AG09309 (cell line): ENCODE data around the gene GCGR.

ENCODE experiments used
- DNase-seq: peaks from one replicate; pipeline ENCODE4 v3.0.0-alpha.2; 2010; ENCODE audit warnings: low read depth
- H3K4me3 ChIP-seq: 2 replicates; pipeline ENCODE4 v1.5.1; 2011; ENCODE audit warnings: mild to moderate bottlenecking, low read depth, low read length, moderate library complexity; ENCODE audit not compliant: control insufficient read depth
- TF ChIP-seq, protein P1 (sequence below): IDR thresholded peaks from 2 replicates; pipeline ENCODE4 v1.5.1; 2011; ENCODE audit warnings: mild to moderate bottlenecking, low read depth, low read length, inconsistent platforms; ENCODE audit not compliant: insufficient read depth, control insufficient read depth; ENCODE audit errors: missing control alignments

The GCGR gene

DNA sequence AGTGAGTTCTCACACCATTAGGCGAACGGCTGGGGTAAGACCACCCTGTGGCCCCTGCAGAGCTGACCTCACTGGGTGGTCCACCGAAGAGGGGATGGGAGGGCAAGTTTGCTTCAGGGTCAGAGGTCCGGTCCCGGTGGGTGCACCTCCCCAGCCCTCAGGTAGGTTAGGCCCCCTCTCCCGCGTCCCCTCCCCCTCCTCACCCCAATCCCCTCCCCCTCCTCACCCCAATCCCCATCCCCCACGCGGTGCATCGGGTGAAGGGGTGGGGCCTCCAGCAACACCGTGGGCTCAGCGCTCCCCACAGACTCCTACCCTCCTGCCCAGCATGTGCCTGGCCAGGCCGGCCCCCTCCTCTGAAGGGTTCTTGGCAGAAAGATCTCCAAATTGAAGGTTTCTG lies 15.8 kb downstream of the GCGR start:
- DNase-seq = no peak
- H3K4me3 ChIP-seq = no peak overlapping the region
- TF ChIP-seq, protein P1, sequence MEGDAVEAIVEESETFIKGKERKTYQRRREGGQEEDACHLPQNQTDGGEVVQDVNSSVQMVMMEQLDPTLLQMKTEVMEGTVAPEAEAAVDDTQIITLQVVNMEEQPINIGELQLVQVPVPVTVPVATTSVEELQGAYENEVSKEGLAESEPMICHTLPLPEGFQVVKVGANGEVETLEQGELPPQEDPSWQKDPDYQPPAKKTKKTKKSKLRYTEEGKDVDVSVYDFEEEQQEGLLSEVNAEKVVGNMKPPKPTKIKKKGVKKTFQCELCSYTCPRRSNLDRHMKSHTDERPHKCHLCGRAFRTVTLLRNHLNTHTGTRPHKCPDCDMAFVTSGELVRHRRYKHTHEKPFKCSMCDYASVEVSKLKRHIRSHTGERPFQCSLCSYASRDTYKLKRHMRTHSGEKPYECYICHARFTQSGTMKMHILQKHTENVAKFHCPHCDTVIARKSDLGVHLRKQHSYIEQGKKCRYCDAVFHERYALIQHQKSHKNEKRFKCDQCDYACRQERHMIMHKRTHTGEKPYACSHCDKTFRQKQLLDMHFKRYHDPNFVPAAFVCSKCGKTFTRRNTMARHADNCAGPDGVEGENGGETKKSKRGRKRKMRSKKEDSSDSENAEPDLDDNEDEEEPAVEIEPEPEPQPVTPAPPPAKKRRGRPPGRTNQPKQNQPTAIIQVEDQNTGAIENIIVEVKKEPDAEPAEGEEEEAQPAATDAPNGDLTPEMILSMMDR = no peak

DNA sequence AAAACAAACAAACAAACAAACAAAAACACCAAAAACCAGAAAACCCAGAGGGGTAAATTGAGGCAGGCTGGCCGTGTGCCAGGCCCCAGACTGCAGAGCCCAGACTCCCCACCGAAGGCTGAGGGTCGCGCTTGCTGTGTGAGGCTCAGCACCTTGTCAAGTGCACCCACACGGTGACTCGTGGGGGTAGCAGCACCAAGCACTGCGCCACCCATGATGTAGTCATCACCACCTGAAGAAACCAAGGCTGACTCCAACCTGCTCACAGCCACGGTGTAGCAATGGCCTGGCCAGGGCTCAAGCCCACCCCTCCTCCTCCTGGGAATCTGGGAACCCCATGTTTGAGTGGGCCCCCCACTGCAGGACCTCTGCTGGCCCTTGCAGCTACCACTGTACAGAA lies 17.2 kb downstream of the GCGR start:
- TF ChIP-seq, protein P1 = no peak
- H3K4me3 ChIP-seq = no peak overlapping the region

DNA sequence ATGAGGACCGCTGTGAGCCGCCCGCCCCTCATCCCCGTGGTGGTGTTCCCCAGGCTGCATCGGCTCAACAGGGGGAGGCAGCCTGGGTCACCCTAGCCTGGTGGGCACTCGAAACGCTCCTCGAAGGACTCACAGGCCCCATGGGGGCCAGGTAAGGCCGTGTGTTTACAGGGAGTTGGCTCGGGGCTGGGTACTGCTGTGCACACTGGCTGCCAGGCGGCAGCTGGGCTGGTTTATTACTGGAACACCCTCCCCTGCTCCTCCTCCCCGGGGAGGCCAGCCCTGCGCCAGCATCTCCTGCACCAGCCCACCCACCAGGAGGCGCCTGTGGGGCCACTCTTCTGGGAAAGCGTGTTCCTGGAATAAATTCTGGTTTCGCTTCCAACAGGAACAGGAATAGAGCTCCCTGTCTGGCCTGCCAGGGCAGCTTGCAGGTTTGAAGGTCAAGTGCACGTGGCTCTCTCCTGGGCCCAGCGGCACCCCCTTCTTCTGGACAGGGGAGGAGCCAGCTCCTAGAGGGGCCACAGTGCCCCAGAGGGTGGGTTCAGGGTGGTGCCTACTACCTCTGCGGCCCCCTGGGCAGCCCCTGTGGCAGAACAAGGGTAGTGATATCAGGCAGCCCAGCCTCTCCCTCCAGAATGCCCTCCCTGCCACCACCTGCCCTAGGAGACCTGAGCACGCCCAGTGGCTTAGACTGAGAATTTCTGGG lies 17.8 kb downstream of the GCGR start:
- no peak for DNase-seq
- no peak overlapping the region for H3K4me3 ChIP-seq
- TF ChIP-seq, protein P1 = peak; percentile 29

More for the DNA sequence above, 17.2 kb downstream of the GCGR start:
- DNase-seq = no peak

DNA sequence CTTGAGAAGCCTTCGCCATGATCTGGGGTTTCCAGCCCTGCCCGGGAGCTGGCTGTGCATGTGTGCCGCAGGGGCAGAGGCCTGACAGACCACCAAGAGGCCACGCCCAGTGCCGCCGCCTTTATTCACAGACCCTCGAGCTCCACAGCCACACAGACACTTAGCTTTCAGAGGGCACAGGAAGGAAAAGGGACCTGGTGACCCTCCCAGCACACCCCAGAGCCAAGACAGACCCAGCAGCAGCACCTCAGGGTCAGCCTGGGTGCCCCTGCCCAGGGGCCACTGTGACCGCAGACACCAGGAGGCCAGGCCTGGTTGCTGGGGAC lies 18.3 kb downstream of the GCGR start:
- no peak for DNase-seq
- no peak overlapping the region for H3K4me3 ChIP-seq
- TF ChIP-seq, protein P1 = no peak

DNA sequence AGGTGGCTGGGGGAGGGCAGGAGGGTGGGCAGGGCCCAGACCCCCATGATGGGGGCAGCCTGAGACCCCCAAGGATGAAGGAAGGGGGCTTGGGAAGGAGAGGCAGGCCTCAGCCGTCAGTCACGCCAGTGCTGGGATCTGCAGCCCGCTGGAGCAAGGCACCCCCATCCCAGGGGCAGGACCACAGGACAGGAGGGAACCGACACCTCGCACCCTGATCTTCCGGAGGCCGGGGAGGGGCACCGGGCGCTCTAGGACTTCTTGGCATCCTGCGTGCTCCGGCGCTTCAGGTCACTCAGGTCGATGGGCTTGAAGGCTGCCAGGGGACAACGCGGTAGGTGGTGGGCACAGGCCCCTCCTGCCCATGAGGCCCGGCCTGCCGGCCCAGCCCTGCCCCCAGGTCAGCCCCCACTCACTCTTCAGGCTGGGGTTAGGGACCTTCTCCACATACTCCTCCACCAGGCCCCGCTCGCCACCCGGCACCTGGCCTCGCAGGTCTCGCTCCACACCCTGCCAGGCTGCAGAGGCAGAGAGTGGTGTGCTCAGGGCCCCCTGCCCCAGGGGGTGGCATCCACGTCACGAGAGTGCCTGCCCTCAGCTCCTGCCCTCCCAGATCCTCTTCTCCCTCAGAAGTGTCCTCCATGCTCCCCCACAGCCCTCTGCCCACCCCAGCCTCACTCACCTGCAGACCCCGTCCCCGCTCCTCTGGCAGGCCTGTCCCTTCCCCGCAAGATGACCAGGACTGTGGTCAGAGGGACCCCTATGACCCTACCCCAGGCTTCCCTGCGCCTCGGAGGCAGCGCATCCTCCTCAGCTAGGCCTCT lies 19.3 kb downstream of the GCGR start:
- TF ChIP-seq, protein P1 = no peak
- no peak for DNase-seq
- no peak overlapping the region for H3K4me3 ChIP-seq

DNA sequence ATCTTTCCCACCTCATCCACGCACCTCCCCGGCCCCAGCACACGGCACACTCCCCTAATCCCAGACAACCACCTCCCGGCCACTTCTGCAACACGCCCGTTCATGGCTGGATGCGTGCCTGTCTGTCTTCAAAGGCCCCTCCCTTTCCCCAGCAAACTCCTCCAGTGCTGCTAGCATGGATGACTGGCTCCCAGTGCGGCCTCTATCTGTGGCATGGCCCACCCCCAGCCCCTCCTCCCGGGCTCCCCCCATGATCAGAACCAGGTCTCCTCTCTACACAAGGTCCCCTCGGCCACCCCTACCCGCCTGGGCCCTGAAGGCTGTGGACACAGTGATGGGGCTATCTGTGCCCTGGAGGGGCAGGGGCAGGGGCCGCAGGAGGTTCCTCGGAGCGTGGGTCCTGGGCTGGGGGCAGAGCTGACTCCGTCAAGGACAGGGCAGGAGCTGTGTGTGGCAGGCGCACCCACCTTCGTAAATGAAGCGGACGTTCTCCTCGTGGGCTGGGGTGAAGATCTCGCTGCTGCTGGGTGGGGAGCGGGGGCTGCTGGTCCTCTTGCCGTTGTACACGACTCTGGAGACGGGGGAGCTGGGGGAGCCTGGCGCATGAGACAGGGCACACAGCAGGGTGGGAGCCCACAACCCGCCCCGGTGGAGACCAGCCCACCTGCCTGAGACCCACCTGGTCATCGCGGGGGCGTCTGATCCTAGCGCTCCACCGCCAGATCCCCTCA lies 20.0 kb downstream of the GCGR start:
- DNase-seq = no peak
- no peak overlapping the region for H3K4me3 ChIP-seq
- TF ChIP-seq, protein P1 = no peak
